Activated CD8-positive, alpha-beta memory T cell treated with anti-CD3 and anti-CD28 coated beads for 4 hours (primary cell): Measurements from ENCODE around the gene OR1F1.
"Not testable (repeated sequence)": the region's sequence is repeated elsewhere in the genome, so short reads cannot be mapped to it uniquely, and the experiment has no call there.

Experiments used
- DNase-seq, 2 donors: peaks; one replicate each; pipeline ENCODE4 v3.0.0-alpha.2; 2020; ENCODE audit warnings: low read depth in 2 of 2

OR1F1 gene

GRCh38 chr16:3187798-3188674 is at the start of gene OR1F1:
OR1F1 (plus strand) TSS chr16:3188204.
- DNase-seq = no peak

- DNase-seq = no peak
Measured at GRCh38 chr16:3138342-3138741, 49.7 kb upstream of the OR1F1 start.

GRCh38 chr16:3138823-3139426 is 49.1 kb upstream of the OR1F1 start:
- DNase-seq = no peak

GRCh38 chr16:3139561-3139960 is 48.4 kb upstream of the OR1F1 start:
- DNase-seq = not testable (repeated sequence)

- DNase-seq = no peak
Measured at GRCh38 chr16:3140603-3141427, 47.2 kb upstream of the OR1F1 start.

GRCh38 chr16:3141781-3142311 is 46.2 kb upstream of the OR1F1 start:
- no peak for DNase-seq

- DNase-seq = no peak
Measured at GRCh38 chr16:3142327-3142726, 45.7 kb upstream of the OR1F1 start.

- no peak for DNase-seq
Measured at GRCh38 chr16:3142770-3143169, 45.2 kb upstream of the OR1F1 start.

- no peak for DNase-seq
Measured at GRCh38 chr16:3143189-3143588, 44.8 kb upstream of the OR1F1 start.

- DNase-seq = no peak
Measured at GRCh38 chr16:3143598-3144320, 44.2 kb upstream of the OR1F1 start.

- no peak for DNase-seq
Measured at GRCh38 chr16:3144321-3144983, 43.6 kb upstream of the OR1F1 start.

GRCh38 chr16:3145151-3145550 is 42.9 kb upstream of the OR1F1 start:
- no peak for DNase-seq

- DNase-seq = no peak
Measured at GRCh38 chr16:3145660-3146059, 42.3 kb upstream of the OR1F1 start.

- no peak for DNase-seq
Measured at GRCh38 chr16:3147046-3147756, 40.8 kb upstream of the OR1F1 start.

GRCh38 chr16:3147757-3148104 is 40.3 kb upstream of the OR1F1 start:
- DNase-seq = no peak

- no peak for DNase-seq
Measured at GRCh38 chr16:3148256-3149192, 39.5 kb upstream of the OR1F1 start.

- no peak for DNase-seq
Measured at GRCh38 chr16:3149193-3149530, 38.8 kb upstream of the OR1F1 start.

- DNase-seq = no peak
Measured at GRCh38 chr16:3149630-3150345, 38.2 kb upstream of the OR1F1 start.
